Posterior vena cava (tissue), 2 donors: ENCODE results near the gene MYO18A. TPM values are rescaled to one million over a fixed set of nuclear protein-coding genes. Genes with fewer than 3 reads are reported as not detected.
A peak's percentile ranks its signal among the peaks of the same experiment; 100 is the strongest.
"Not testable (repeated sequence)": the region's sequence is repeated elsewhere in the genome, so short reads cannot be mapped to it uniquely, and the experiment has no call there.

Experiments used
- DNase-seq: peaks from one replicate; pipeline ENCODE4 v3.0.0-alpha.2; 2020; ENCODE audit warnings: low spot score
- intact Hi-C, 2 donors: fragments of 100-400 bp; cut with DNase I; formaldehyde crosslinking; loops; one replicate each; pipeline versions ENCODE4 v1.14.1 to v1.14.2; 2022 to 2023
- long read RNA-seq, 2 donors: library from polyadenylated mRNA; unstranded; transcript quantifications; one replicate each; pipeline ENCODE4 v2.0.0, GENCODE V29; 2020 to 2021
- total RNA-seq, 2 donors: library from RNA; stranded (reverse); fragmentation: NEBNext Ultra II Directional; extraction: Animal tissue kit (Norgen Biotek cat#: 25700); gene quantifications; one replicate each; pipeline ENCODE4 v1.2.1, GENCODE V29; 2021
- donor health status: DM: yes; HTN: yes; CAD: no.
- donor health status: DM: yes; HTN: yes; CAD: no.

Gene MYO18A, protein sequence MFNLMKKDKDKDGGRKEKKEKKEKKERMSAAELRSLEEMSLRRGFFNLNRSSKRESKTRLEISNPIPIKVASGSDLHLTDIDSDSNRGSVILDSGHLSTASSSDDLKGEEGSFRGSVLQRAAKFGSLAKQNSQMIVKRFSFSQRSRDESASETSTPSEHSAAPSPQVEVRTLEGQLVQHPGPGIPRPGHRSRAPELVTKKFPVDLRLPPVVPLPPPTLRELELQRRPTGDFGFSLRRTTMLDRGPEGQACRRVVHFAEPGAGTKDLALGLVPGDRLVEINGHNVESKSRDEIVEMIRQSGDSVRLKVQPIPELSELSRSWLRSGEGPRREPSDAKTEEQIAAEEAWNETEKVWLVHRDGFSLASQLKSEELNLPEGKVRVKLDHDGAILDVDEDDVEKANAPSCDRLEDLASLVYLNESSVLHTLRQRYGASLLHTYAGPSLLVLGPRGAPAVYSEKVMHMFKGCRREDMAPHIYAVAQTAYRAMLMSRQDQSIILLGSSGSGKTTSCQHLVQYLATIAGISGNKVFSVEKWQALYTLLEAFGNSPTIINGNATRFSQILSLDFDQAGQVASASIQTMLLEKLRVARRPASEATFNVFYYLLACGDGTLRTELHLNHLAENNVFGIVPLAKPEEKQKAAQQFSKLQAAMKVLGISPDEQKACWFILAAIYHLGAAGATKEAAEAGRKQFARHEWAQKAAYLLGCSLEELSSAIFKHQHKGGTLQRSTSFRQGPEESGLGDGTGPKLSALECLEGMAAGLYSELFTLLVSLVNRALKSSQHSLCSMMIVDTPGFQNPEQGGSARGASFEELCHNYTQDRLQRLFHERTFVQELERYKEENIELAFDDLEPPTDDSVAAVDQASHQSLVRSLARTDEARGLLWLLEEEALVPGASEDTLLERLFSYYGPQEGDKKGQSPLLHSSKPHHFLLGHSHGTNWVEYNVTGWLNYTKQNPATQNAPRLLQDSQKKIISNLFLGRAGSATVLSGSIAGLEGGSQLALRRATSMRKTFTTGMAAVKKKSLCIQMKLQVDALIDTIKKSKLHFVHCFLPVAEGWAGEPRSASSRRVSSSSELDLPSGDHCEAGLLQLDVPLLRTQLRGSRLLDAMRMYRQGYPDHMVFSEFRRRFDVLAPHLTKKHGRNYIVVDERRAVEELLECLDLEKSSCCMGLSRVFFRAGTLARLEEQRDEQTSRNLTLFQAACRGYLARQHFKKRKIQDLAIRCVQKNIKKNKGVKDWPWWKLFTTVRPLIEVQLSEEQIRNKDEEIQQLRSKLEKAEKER (N-terminal part only)
- 10 to 100 TPM; 76.3 to 87.9 TPM for total RNA-seq
- long read RNA-seq, donor 1, partial matches to known transcripts, result 13 of 25 reads
- long read RNA-seq, donor 1, other reads (novel, unspliced or antisense), result 12 of 25 reads
- long read RNA-seq, donor 2, partial matches to known transcripts, result 41 of 45 reads
- long read RNA-seq, donor 2, other reads (novel, unspliced or antisense), result 3 of 45 reads

- peak; percentile 94 for DNase-seq
Observed at GRCh38 chr17:29180034-29180787, at the start of gene MYO18A. Gene MYO18A (minus strand): TSS chr17:29180398. CDS start chr17:29166940, 13,458 bp downstream.

GRCh38 chr17:29225396-29225795 lies 45.2 kb upstream of the MYO18A start:
- DNase-seq, result no peak
- intact Hi-C loops, result loop anchor here in 1 of 2 donors (10.0 kb wide), 1 partner anchor 61 kb away; no protein-coding TSS in a partner anchor

More at GRCh38 chr17:29180034-29180787, at the start of gene MYO18A:
- intact Hi-C loops, result loop anchor here in 1 of 2 donors (5.0 kb wide), 1 partner anchor 33 kb away; no protein-coding TSS in a partner anchor

GRCh38 chr17:29221338-29221737 lies 41.1 kb upstream of the MYO18A start:
- intact Hi-C loops, result loop anchor here in 1 of 2 donors (10.0 kb wide), 1 partner anchor 57 kb away; no protein-coding TSS in a partner anchor
- not testable (repeated sequence) for DNase-seq

DNA sequence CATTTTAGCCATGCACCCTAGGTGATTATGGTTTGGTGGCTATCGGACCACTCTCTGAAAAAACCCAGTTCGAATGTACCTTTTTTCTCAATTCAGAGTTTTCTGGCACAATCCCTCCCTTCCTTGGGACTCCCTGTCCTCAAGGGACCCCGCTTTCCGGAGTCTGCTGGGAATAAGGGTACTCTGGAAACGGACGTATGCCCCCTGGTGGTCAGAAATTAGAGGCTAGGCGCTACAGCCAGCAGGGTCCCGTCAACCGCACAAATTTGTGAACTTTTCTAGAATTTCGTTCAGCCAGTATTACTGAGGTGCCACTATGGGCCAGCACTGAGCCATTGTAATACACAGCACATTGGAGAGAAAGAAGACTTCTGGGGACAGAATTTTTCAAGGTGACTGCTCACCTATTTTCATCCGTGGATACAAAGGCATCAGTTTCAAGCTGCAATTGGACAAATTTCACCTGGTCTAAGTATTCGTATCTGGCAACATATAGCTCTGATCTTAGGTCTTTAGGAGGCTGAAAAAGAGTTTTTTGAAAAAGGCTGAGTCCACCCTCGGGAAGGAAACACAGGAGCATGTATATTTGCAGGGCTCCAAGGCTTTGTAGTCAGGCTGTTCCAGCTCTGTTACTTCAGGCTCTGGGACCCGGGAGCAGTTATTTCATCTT lies 39.3 kb upstream of the MYO18A start:
- intact Hi-C loops, result loop anchor here (2.0 to 10.0 kb wide), 2 partner anchors 55 to 71 kb away; no protein-coding TSS in a partner anchor

DNA sequence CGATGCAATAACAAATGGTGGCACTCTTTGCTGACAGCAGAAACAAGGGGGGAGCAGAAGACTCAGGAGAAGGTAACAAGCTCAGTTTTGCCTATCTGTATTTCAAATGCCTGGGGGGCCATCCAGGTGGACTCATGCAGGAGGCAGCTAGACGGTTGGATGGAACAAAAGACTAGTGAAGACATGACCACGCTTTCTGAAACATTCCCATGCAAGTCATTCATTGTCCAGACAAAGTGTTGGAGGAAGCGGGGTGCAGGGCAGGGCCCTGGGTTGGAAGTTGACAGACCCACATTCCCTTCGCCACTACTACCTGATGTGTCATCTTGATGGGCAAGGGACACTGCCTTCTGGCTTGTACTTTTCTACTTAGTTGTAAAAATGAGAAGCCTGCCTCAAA lies 36.7 kb upstream of the MYO18A start:
- DNase-seq, result no peak
- intact Hi-C loops, result no loop called here

More for the DNA sequence above, 39.3 kb upstream of the MYO18A start:
- DNase-seq, result peak; percentile 87

DNA sequence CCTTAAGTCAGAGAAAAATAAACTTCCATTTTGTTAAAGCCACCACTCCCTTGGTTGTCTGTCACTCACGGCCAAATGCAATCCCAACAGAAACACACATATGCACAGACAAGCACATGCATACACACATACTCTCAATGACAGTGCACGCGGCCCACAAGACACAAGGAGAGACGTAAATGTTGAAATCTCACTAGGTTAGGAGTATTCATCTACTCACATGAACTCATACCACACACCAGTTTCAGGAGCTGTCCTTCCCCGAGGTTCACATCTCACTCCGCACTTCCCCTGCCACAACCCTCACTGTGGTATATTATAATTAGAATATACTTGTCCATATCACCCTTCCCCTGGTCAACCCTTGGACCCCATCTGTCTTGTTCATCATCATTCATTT lies 36.0 kb upstream of the MYO18A start:
- no peak for DNase-seq
- intact Hi-C loops, result no loop called here

DNA sequence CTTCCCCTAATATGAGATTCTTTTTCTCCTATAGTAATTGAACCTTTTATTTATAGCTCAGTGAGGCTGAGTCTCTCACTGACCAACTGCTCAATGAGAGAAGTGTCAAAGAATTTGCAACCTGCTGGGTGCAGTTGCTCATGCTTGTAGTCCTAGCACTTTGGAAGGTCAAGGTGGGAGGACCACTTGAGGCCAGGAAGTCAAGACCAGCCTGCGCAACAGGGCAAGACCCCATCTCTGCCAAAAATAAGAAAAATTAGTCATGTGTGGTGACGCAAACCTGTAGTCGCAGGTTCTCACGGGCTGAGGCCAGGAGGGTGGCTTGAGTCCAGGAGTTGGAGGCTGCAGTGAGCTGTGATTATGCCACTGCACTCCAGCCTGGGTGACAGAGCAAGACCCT lies 35.5 kb upstream of the MYO18A start:
- intact Hi-C loops, result no loop called here

DNA sequence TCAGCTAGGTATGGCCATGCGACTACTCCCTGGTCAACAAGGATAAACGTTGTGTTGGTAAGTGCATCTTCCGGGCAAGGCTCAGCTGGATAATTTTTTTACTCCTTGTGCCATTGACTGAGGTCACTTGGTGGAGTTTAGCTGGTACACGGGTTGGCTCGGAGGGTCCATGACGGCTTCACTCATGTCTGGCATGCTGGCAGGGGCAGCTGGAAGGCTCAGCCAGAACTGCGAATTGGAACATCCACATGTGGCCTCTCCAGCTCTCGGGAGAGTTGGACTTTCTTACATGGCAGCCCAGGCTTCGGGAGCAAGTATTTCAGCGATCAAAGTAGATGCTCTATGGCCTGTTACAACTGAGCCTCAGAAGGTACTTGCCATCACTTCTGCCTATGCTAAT lies 35.0 kb upstream of the MYO18A start:
- DNase-seq, result no peak
- intact Hi-C loops, result no loop called here

More for the DNA sequence above, 35.5 kb upstream of the MYO18A start:
- DNase-seq, result no peak

DNA sequence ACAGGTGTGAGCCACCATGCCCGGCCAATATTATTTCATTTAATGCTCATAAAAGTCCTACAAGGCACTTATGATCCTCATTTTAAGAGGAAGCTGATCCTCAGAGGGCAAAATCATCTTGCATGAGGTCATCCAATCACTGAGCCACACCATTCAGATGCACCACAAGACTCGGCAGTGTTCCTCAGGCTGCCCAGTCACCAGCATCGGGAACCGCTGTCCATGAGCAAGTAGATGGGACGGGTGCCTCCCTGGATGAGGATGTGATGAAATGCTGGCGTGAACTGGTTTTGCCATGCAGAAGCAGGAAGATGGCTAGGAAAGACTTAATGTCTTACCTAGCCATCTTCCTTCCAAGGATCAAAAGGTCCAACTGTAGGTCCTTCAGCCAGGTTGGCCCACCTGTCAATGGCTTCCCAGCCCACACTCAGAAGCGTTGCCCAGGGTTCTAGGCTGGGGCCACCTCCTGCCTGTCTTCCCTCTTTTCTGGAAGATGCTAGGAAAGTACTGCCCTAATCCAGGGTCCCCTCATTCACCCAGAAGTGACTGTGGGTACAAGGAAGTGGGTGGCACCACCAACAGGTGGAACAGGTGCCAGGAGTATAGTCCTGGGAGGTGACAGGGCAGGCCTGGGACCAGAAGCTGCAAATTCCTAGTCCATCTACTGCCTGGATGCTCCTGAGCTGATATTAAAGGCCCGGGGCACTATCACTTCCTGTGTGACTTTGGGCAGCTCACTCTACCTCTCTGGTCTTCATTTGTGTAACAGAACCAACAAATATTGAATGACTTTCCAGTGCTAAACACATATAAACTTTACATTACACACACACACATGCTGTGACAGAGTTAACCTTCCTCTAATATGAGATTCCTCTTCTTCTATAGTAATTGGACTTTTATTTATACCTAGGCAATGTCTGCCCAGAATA lies 34.3 kb upstream of the MYO18A start:
- intact Hi-C loops, result no loop called here
- no peak for DNase-seq

DNA sequence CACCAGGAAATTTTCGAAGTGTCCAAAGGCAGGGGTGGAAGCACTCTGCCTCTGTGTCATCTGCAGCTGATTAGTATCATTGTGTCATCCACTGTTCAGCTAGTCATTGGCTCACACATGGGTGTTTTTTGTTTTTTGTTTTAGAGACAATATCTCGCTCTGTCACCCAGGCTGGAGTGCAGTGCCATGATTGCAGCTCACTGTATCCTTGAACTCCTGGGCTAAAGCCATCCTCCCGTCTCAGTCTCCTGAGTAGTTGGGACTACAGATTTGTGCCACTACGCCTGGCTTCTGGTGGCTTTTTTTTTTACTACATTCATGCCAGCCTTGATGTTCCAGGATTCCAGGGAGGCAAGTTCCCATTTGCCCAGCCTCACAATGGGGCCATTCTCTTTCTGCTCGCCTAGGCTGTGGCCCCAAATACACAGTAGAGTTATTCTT lies 32.5 kb upstream of the MYO18A start:
- intact Hi-C loops, result no loop called here
- DNase-seq, result no peak

DNA sequence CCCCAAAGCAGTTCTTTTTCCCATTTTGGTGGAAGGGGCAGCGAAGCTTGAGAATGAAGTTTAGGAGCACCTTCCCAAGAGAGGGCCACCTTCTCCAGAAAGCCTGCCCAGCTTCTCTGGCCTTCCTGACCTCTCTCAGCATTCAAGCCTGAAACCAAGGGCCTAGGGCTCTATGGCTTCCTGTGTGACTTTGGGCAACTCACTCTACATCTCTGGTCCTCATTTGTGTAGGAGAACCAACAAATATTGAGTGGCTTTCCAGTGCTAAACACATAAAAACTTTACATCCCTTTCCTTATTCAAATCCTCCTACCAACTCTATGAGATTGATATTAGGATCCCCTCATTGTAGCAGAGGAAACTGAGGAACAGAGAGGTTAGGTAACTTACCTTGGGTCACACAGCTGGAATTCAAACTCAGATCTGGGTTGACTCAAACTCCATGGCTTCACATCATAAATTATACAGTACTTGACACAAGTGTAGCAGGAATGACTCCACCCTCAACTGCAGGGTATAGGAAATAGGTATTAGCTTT lies 32.0 kb upstream of the MYO18A start:
- no peak for DNase-seq
- intact Hi-C loops, result no loop called here

- no peak for DNase-seq
- intact Hi-C loops, result no loop called here
Observed at GRCh38 chr17:29210879-29211278, 30.7 kb upstream of the MYO18A start.

DNA sequence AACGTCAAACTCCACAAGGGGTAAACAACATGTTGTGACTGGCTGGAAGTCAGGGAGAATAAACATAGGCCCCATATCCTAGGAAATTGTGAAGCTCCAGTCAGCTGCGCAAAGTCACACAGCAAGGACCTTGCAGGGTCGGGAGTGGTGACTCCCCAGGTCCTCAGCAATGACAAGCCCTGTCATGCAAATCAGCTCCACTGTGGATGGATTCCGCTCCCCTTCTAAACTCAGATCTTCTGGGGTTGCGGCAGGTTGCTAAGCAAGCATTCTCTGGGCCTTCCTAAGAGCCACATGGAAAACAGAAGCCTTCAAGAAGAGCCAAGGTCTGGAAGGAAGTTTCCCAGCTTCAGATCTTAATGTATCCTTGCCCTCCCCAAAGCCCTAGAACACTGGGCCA lies 28.9 kb upstream of the MYO18A start:
- no peak for DNase-seq
- intact Hi-C loops, result no loop called here

DNA sequence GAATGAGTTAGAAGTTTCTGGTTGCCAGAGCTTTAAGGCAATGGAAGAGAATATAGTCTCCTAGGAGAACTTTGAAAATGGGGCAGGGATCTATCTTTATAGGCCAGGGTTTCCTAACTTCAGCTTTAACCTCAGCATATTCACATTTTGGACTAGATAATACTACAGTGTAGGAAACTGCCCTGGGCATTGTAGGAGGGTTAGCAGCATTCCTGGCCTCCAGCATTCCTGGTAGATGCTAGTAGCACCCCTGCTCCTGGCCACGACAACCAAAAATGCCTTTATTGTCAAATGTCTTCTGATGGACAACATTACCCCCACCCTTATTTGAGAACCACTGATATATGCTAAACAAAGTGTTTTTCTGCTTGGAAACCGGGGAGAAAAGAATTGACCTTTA lies 27.8 kb upstream of the MYO18A start:
- intact Hi-C loops, result no loop called here
- DNase-seq, result no peak

DNA sequence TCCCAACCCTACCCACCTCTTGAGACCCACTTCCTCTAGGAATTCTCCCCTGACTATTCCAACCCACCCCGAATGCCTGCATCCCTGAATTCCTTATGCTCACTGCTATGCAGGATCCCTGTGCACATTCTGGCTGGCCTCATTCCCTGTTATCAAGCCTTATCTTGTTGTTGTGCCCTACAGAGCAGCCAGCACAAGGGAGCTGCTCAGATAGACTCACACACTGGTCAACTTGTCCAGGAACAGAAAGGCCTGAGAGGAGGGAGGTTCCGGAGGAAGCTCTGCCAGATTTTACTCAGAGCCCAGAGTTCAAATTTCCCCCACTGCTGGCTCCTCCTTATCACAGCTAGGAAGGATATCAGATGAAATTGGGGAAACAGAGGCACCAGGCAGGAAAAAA lies 24.8 kb upstream of the MYO18A start:
- intact Hi-C loops, result no loop called here

More for the DNA sequence above, 24.8 kb upstream of the MYO18A start:
- no peak for DNase-seq
